IMR-90 (cell line): ENCODE data around the gene BMPER. TPM values are rescaled to one million over a fixed set of nuclear protein-coding genes. Genes with fewer than 3 reads are reported as not detected.

Experiments used
- ATAC-seq: fragments of 200-7000 bp; cut with Tn5 transposase; 2 replicates; pipeline ENCODE4 v1.9.1; 2020; ENCODE audit warnings: low read depth, mild to moderate bottlenecking, moderate library complexity
- BruUV-seq: library from RNA; stranded (reverse); fragments of 400-500 nt; replicated peaks from 2 replicates; lab custom pipeline; 2021; lab: Mats Ljungman, UMichigan
- CTCF ChIA-PET: fragments of 300-600 bp; formaldehyde crosslinking; extraction: SDS; loops from one replicate; lab custom pipeline; 2021; ENCODE audit warnings: antibody characterized with exemption; lab: Yijun Ruan, JAX
- POLR2A ChIA-PET: fragments of 300-600 bp; sonication (Branson Sonifier 250); formaldehyde crosslinking; loops from one replicate; lab custom pipeline; 2022; ENCODE audit warnings: antibody characterized with exemption; ENCODE audit not compliant: unreplicated experiment; lab: Charles Lee
- DNase-seq: peaks from one replicate; pipeline ENCODE4 v3.0.0; 2013
- H2AFZ ChIP-seq: replicated peaks from 2 replicates; pipeline ENCODE3; 2013; ENCODE audit warnings: low read length, mild to moderate bottlenecking; ENCODE audit not compliant: poor library complexity
- H2AK5ac ChIP-seq: 2 replicates; pipeline ENCODE4 v1.6.1; 2013; ENCODE audit warnings: low read depth, low read length, inconsistent platforms
- H2AK9ac ChIP-seq: replicated peaks from 2 replicates; pipeline ENCODE3; 2013; ENCODE audit warnings: mild to moderate bottlenecking, low read depth, low read length, moderate library complexity; ENCODE audit not compliant: poor library complexity
- H2BK120ac ChIP-seq: 2 replicates; pipeline ENCODE4 v1.6.1; 2013; ENCODE audit warnings: low read depth, low read length, inconsistent platforms
- H2BK15ac ChIP-seq: 3 replicates; pipeline ENCODE4 v1.6.1; 2013; ENCODE audit warnings: low read depth, low read length, inconsistent platforms
- H2BK20ac ChIP-seq: 2 replicates; pipeline ENCODE4 v1.6.1; 2013; ENCODE audit warnings: low read depth, mild to moderate bottlenecking, inconsistent platforms, low read length, moderate library complexity
- H2BK5ac ChIP-seq: 2 replicates; pipeline ENCODE4 v1.6.1; 2013; ENCODE audit warnings: mild to moderate bottlenecking, low read depth, low read length, inconsistent platforms; ENCODE audit not compliant: poor library complexity, severe bottlenecking
- H3K14ac ChIP-seq: replicated peaks from 2 replicates; pipeline ENCODE4 v1.6.1; 2013; ENCODE audit warnings: low read depth, low read length, inconsistent platforms
- H3K18ac ChIP-seq: 2 replicates; pipeline ENCODE4 v1.6.1; 2013; ENCODE audit warnings: low read depth, low read length, control low read depth
- H3K23ac ChIP-seq: 2 replicates; pipeline ENCODE4 v1.6.1; 2013; ENCODE audit warnings: low read depth, low read length, inconsistent platforms
- H3K27ac ChIP-seq: 2 replicates; pipeline ENCODE4 v1.5.1; 2013; ENCODE audit warnings: mild to moderate bottlenecking, control low read depth, low read length; ENCODE audit not compliant: insufficient read depth
- H3K27me3 ChIP-seq: 2 replicates; pipeline ENCODE4 v1.6.1; 2013; ENCODE audit warnings: low read length; ENCODE audit not compliant: control insufficient read depth, insufficient read depth
- H3K36me3 ChIP-seq: 2 replicates; pipeline ENCODE4 v1.6.1; 2013; ENCODE audit warnings: low read length, mixed read lengths; ENCODE audit not compliant: control insufficient read depth, insufficient read depth
- H3K4ac ChIP-seq: 2 replicates; pipeline ENCODE4 v1.6.1; 2013; ENCODE audit warnings: low read depth, low read length, inconsistent platforms
- H3K4me1 ChIP-seq: 2 replicates; pipeline ENCODE4 v1.6.1; 2013; ENCODE audit warnings: low read length, mixed read lengths; ENCODE audit not compliant: control insufficient read depth, insufficient read depth
- H3K4me2 ChIP-seq: 2 replicates; pipeline ENCODE4 v1.6.1; 2013; ENCODE audit warnings: low read depth, mild to moderate bottlenecking, control low read depth, low read length, moderate library complexity
- H3K4me3 ChIP-seq: 2 replicates; pipeline ENCODE4 v1.5.1; 2013; ENCODE audit warnings: low read depth, mild to moderate bottlenecking, control low read depth, low read length, moderate library complexity; ENCODE audit not compliant: insufficient read depth
- H3K56ac ChIP-seq: 2 replicates; pipeline ENCODE4 v1.6.1; 2013; ENCODE audit warnings: low read length, inconsistent platforms; ENCODE audit not compliant: insufficient read depth; ENCODE audit errors: extremely low read depth
- H3K79me1 ChIP-seq, 2 experiments: 2 replicates each; pipeline ENCODE4 v1.6.1; 2013; ENCODE audit warnings: low read length in 2 of 2, inconsistent platforms in 1 of 2, low read depth in 1 of 2
- H3K9ac ChIP-seq: 2 replicates; pipeline ENCODE4 v1.6.1; 2013; ENCODE audit warnings: low read depth, low read length, control low read depth
- H3K9me1 ChIP-seq: 2 replicates; pipeline ENCODE4 v1.6.1; 2013; ENCODE audit warnings: low read length, inconsistent platforms; ENCODE audit not compliant: insufficient read depth
- H3K9me3 ChIP-seq: 2 replicates; pipeline ENCODE4 v1.6.1; 2013; ENCODE audit warnings: low read length; ENCODE audit not compliant: control insufficient read depth, insufficient read depth
- H4K20me1 ChIP-seq: 2 replicates; pipeline ENCODE4 v1.6.1; 2013; ENCODE audit warnings: low read length, inconsistent platforms; ENCODE audit not compliant: insufficient read depth
- H4K5ac ChIP-seq: 2 replicates; pipeline ENCODE4 v1.6.1; 2013; ENCODE audit warnings: mild to moderate bottlenecking, low read depth, low read length, control low read depth
- H4K8ac ChIP-seq, 2 experiments: 2 replicates each; pipeline ENCODE4 v1.6.1; 2013; ENCODE audit warnings: low read depth in 2 of 2, low read length in 2 of 2, control low read depth in 1 of 2, inconsistent platforms in 1 of 2
- H4K91ac ChIP-seq: 2 replicates; pipeline ENCODE4 v1.6.1; 2013; ENCODE audit warnings: low read depth, low read length, inconsistent platforms; ENCODE audit not compliant: insufficient read depth
- BHLHE40 ChIP-seq: fragments of 150-350 bp; IDR thresholded peaks from 2 replicates; pipeline ENCODE4 v1.6.1; 2016; ENCODE audit warnings: mild to moderate bottlenecking, low read depth, low read length
- CEBPB ChIP-seq: IDR thresholded peaks from 2 replicates; pipeline ENCODE4 v1.6.1; 2012; ENCODE audit warnings: low read depth, low read length, improper control_type of control experiment
- CTCF ChIP-seq: conservative IDR thresholded peaks from 2 replicates; pipeline ENCODE4 v1.5.1; 2012; ENCODE audit warnings: mild to moderate bottlenecking, low read depth, low read length, improper control_type of control experiment
- MAFK ChIP-seq: IDR thresholded peaks from 2 replicates; pipeline ENCODE4 v1.6.1; 2012; ENCODE audit warnings: low read depth, low read length, improper control_type of control experiment
- MAZ ChIP-seq: IDR thresholded peaks from 2 replicates; pipeline ENCODE4 v1.6.1; 2012; ENCODE audit warnings: low read depth, mild to moderate bottlenecking, low read length, improper control_type of control experiment, moderate library complexity, borderline replicate concordance
- NFE2L2 ChIP-seq: fragments of 150-350 bp; IDR thresholded peaks from 2 replicates; pipeline ENCODE4 v1.6.1; 2016; ENCODE audit warnings: low read depth, mild to moderate bottlenecking, low read length
- POLR2A ChIP-seq: IDR thresholded peaks from 2 replicates; pipeline ENCODE4 v1.6.1; 2012; ENCODE audit warnings: mild to moderate bottlenecking, low read depth, low read length
- RAD21 ChIP-seq: IDR thresholded peaks from 2 replicates; pipeline ENCODE4 v1.6.1; 2012; ENCODE audit warnings: low read length, improper control_type of control experiment
- RFX5 ChIP-seq: IDR thresholded peaks from 2 replicates; pipeline ENCODE4 v1.8.0; 2012; ENCODE audit warnings: low read depth, mild to moderate bottlenecking, low read length, moderate library complexity
- SMC3 ChIP-seq: fragments of 150-350 bp; IDR thresholded peaks from 2 replicates; pipeline ENCODE4 v1.6.1; 2016; ENCODE audit warnings: low read depth, mild to moderate bottlenecking, antibody characterized with exemption, low read length, moderate library complexity
- USF2 ChIP-seq: fragments of 150-350 bp; IDR thresholded peaks from 2 replicates; pipeline ENCODE4 v1.6.1; 2017; ENCODE audit warnings: mild to moderate bottlenecking, antibody characterized with exemption, low read length, low read depth
- dilution Hi-C: fragments of 300-500 bp; cut with HindIII; formaldehyde crosslinking; loops from one replicate; pipeline ENCODE4 v1.14.3; 2018; ENCODE audit warnings: low sequenced_read_pairs; ENCODE audit not compliant: unreplicated experiment
- in situ Hi-C: fragments of 300-500 bp; cut with MboI; formaldehyde crosslinking; loops from 3 replicates; pipeline ENCODE4 v1.14.3; 2019; ENCODE audit warnings: low sequenced_read_pairs, inconsistent platforms, mixed read lengths
- intact Hi-C: fragments of 100-400 bp; cut with micrococcal nuclease; formaldehyde crosslinking; loops from 2 replicates; pipeline ENCODE4 v1.10.0; 2022
- polyA plus RNA-seq, 3 experiments: library from polyadenylated mRNA; depleted of rRNA; stranded (reverse); fragments of >200 nt; gene quantifications; 2 replicates each; pipeline ENCODE4 v1.2.3, GENCODE V29; 2012; ENCODE audit warnings: low replicate concordance in 1 of 3
- total RNA-seq: library from RNA; depleted of rRNA; stranded (reverse); fragments of >200 nt; gene quantifications from 2 replicates; pipeline ENCODE4 v1.2.3, GENCODE V29; 2012

BMPER gene
- total and polyA plus RNA-seq, 2 of the 4 experiments (the other 2 are of a cell fraction): 6.2 to 7.9 TPM

DNA sequence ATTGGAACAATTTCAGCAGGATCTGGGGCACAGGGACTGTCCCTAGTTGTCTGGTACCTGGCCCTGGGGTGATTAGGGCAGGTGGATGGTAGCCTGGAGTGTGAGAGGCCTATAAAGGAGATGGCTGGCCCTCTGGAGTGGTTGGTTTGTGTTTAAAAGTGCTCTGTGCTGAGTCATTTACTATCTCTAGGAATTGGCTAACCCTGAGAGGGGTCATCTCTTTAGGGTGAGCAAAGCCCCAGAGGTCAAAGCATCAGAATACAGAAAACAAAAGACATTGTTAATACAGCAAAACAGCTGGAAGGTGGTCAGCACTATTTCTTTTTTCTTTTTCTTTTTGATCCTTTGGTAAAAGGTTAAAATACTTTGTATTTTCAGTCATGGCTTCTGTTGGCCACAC is 43.4 kb upstream of the BMPER start:
- POLR2A ChIA-PET: no interaction called here
- BruUV-seq: no TSS peak
- Histone ChIP-seq H2AK5ac (no peak overlapping the region), H3K36me3 (no peaks in the 10 kb centered on the region), H4K20me1 (no peaks in the 10 kb centered on the region), H3K4ac (no peak overlapping the region), H3K56ac (no peak overlapping the region), H4K8ac (no peak overlapping the region), H3K9me3 (no peaks in the 10 kb centered on the region), H3K27me3 (peaks cover 3% of the 10 kb centered on the region; the same call in 1 of the 2 replicates), H3K14ac (no peak overlapping the region), H4K5ac (no peak overlapping the region), H3K4me2 (no peak overlapping the region), H2BK120ac (no peak overlapping the region), H2BK5ac (no peak overlapping the region), H3K9me1 (no peaks in the 10 kb centered on the region), H2BK20ac (no peak overlapping the region), H3K27ac (no peak overlapping the region), H2BK15ac (no peak overlapping the region), H3K18ac (no peak overlapping the region), H3K4me1 (no peaks in the 10 kb centered on the region), H3K23ac (no peak overlapping the region), H4K91ac (no peak overlapping the region), H2AFZ (no peak overlapping the region), H3K9ac (no peak overlapping the region), H3K79me1 (no peaks in the 10 kb centered on the region), H3K4me3 (no peak overlapping the region), H2AK9ac (no peak overlapping the region)
- TF ChIP-seq CTCF (no peak), MAZ (no peak), POLR2A (no peak), USF2 (no peak), MAFK (no peak), RAD21 (no peak), NFE2L2 (no peak), CEBPB (no peak), BHLHE40 (no peak), SMC3 (no peak), RFX5 (no peak)
- dilution Hi-C loops: no loop called here
- DNase-seq (no peak), ATAC-seq (peak; percentile 51)
- in situ Hi-C loops: no loop called here
- CTCF ChIA-PET: no interaction called here
- intact Hi-C loops: no loop called here
